GM12892 (cell line): ENCODE measurements around the gene DDX53.

Experiments used
- DNase-seq: peaks from one replicate; pipeline ENCODE4 v3.0.0; 2011; ENCODE audit not compliant: insufficient read length
- FAIRE-seq: peaks from 2 replicates; lab custom pipeline; 2011; peaks lifted over from hg19 to GRCh38; lab: Jason Lieb, UNC
- POLR2A ChIP-seq: IDR thresholded peaks from 2 replicates; pipeline ENCODE4 v1.6.1; 2011; ENCODE audit warnings: low read depth, low read length, control low read depth
- POLR2AphosphoS5 ChIP-seq: IDR thresholded peaks from 2 replicates; pipeline ENCODE4 v1.6.1; 2011; ENCODE audit warnings: low read depth, low read length, control low read depth
- TAF1 ChIP-seq: IDR thresholded peaks from 2 replicates; pipeline ENCODE4 v1.6.1; 2011; ENCODE audit warnings: low read depth, mild to moderate bottlenecking, control low read depth, low read length, borderline replicate concordance

Gene DDX53

GRCh38 chrX:22985958-22986357, 13.8 kb upstream of the DDX53 start:
- TF ChIP-seq POLR2A = no peak
- no peak for TF ChIP-seq POLR2AphosphoS5
- no peak for TF ChIP-seq TAF1
- FAIRE-seq (no peak), DNase-seq (no peak)

GRCh38 chrX:22987452-22987851, 12.3 kb upstream of the DDX53 start:
- no peak for TF ChIP-seq POLR2AphosphoS5
- TF ChIP-seq TAF1 = no peak
- TF ChIP-seq POLR2A = no peak
- DNase-seq (no peak), FAIRE-seq (no peak)

- no peak for DNase-seq
- no peak for FAIRE-seq
- no peak for TF ChIP-seq TAF1
- TF ChIP-seq POLR2AphosphoS5 = no peak
- TF ChIP-seq POLR2A = no peak
Observed at GRCh38 chrX:23003116-23003515, 3.4 kb downstream of the DDX53 start.

- peak; percentile 50 for FAIRE-seq
Observed at GRCh38 chrX:23008431-23009099, 8.8 kb downstream of the DDX53 start.

GRCh38 chrX:23012162-23012561, 12.4 kb downstream of the DDX53 start:
- DNase-seq (no peak), FAIRE-seq (no peak)
- TF ChIP-seq TAF1 = no peak
- no peak for TF ChIP-seq POLR2A
- no peak for TF ChIP-seq POLR2AphosphoS5

More at GRCh38 chrX:23008431-23009099, 8.8 kb downstream of the DDX53 start:
- TF ChIP-seq TAF1 (no peak), POLR2A (no peak), POLR2AphosphoS5 (no peak)
- no peak for DNase-seq

- no peak for DNase-seq
- TF ChIP-seq TAF1 (no peak), POLR2AphosphoS5 (no peak), POLR2A (no peak)
- FAIRE-seq = no peak
Observed at GRCh38 chrX:23012636-23013035, 12.9 kb downstream of the DDX53 start.

- DNase-seq (no peak), FAIRE-seq (no peak)
- TF ChIP-seq TAF1 (no peak), POLR2A (no peak), POLR2AphosphoS5 (no peak)
Observed at GRCh38 chrX:23013366-23013765, 13.6 kb downstream of the DDX53 start.

GRCh38 chrX:23031600-23031999, 31.8 kb downstream of the DDX53 start:
- DNase-seq = no peak
- no peak for TF ChIP-seq TAF1
- no peak for FAIRE-seq

- no peak for TF ChIP-seq TAF1
- no peak for TF ChIP-seq POLR2A
- no peak for TF ChIP-seq POLR2AphosphoS5
- DNase-seq = no peak
- no peak for FAIRE-seq
Observed at GRCh38 chrX:23035493-23035892, 35.7 kb downstream of the DDX53 start.

GRCh38 chrX:23046443-23046842, 46.7 kb downstream of the DDX53 start:
- DNase-seq = no peak
- TF ChIP-seq POLR2A (no peak), TAF1 (no peak), POLR2AphosphoS5 (no peak)
- FAIRE-seq = no peak

GRCh38 chrX:23048806-23049573, 49.2 kb downstream of the DDX53 start:
- TF ChIP-seq POLR2AphosphoS5 = no peak
- TF ChIP-seq TAF1 = no peak
- TF ChIP-seq POLR2A = no peak
- FAIRE-seq (no peak), DNase-seq (no peak)

GRCh38 chrX:23052324-23052723, 52.6 kb downstream of the DDX53 start:
- DNase-seq = no peak
- no peak for FAIRE-seq
- no peak for TF ChIP-seq POLR2AphosphoS5
- TF ChIP-seq TAF1 = no peak
- no peak for TF ChIP-seq POLR2A
